AG04450 (cell line): ENCODE results near the gene RAI1. TPM values are rescaled to one million over a fixed set of nuclear protein-coding genes. Genes with fewer than 3 reads are reported as not detected.
A peak's percentile ranks its signal among the peaks of the same experiment; 100 is the strongest.

Experiments
- CTCF ChIA-PET: fragments of 300-600, 350-600 bp; formaldehyde crosslinking; extraction: SDS; loops from one replicate; lab custom pipeline; 2022; ENCODE audit warnings: antibody characterized with exemption, inconsistent platforms; lab: Charles Lee
- POLR2A ChIA-PET: fragments of 350-600 bp; formaldehyde crosslinking; extraction: SDS; loops from one replicate; lab custom pipeline; 2021; ENCODE audit warnings: antibody characterized with exemption, inconsistent platforms; lab: Yijun Ruan, JAX
- DNase-seq: peaks from one replicate; pipeline ENCODE4 v3.0.0-alpha.2; 2011; ENCODE audit warnings: low read depth, low spot score
- H3K27ac ChIP-seq: one replicate; pipeline ENCODE4 v1.5.1; 2012; ENCODE audit warnings: low read depth, low read length, control low read depth
- H3K27me3 ChIP-seq: one replicate; pipeline ENCODE4 v1.6.0; 2012; ENCODE audit warnings: low read length; ENCODE audit not compliant: control insufficient read depth, insufficient read depth
- H3K4me3 ChIP-seq: 2 replicates; pipeline ENCODE4 v1.5.1; 2011; ENCODE audit warnings: mild to moderate bottlenecking, low read depth, low read length, control low read depth
- H3K9me3 ChIP-seq: 2 replicates; pipeline ENCODE4 v1.5.1; 2012; ENCODE audit warnings: low read length; ENCODE audit not compliant: control insufficient read depth, insufficient read depth
- polyA plus RNA-seq: library from polyadenylated mRNA; depleted of rRNA; stranded (reverse); fragments of >200 nt; gene quantifications from 2 replicates; pipeline ENCODE4 v1.2.3, GENCODE V29; 2011
- TF ChIP-seq, protein P1 (sequence below): IDR thresholded peaks from 2 replicates; pipeline ENCODE4 v1.5.1; 2011; ENCODE audit warnings: low read depth, low read length, control low read depth, inconsistent platforms

The RAI1 gene
- polyA plus RNA-seq, 1 experiment = 2.1 TPM

DNA sequence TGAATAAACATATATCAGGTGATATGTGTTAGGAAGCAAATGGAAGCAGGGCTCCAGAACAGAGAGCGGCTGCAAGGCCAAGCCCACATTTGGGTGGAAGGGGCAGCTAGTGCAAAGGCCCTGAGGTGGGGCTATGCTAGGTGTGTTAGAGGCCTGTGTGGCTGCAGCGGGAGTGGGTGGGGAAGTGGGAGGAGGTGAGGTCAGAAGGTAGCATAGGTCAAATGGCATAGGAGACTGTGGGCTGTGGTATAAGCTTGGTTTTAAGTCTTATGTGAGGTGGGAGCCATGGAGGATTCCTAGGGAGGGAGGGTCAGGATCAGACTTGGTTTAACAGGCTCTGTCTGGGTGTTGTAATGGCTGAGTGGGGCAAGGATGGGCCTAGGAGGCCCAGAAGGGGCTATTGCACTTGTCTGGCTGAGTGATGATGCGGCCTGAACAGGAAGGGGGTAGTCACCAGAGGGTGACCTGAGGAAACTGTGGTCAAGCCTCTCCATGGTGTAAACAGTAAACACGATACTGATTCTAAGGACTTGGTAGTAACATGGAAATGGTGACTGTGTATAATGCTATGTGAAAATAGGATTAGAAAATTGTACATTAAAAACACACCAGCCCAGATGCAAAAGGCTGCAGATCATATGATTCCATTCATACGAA is 31.1 kb downstream of the RAI1 start:
- ChIA-PET POLR2A (no interaction called here), CTCF (no interaction called here)
- Histone ChIP-seq H3K9me3 (no peaks in the 10 kb centered on the region), H3K4me3 (no peak overlapping the region; the same call in 1 of the 2 replicates), H3K27ac (peak overlapping the region; percentile 94), H3K27me3 (no peaks in the 10 kb centered on the region)
- TF ChIP-seq, protein P1, sequence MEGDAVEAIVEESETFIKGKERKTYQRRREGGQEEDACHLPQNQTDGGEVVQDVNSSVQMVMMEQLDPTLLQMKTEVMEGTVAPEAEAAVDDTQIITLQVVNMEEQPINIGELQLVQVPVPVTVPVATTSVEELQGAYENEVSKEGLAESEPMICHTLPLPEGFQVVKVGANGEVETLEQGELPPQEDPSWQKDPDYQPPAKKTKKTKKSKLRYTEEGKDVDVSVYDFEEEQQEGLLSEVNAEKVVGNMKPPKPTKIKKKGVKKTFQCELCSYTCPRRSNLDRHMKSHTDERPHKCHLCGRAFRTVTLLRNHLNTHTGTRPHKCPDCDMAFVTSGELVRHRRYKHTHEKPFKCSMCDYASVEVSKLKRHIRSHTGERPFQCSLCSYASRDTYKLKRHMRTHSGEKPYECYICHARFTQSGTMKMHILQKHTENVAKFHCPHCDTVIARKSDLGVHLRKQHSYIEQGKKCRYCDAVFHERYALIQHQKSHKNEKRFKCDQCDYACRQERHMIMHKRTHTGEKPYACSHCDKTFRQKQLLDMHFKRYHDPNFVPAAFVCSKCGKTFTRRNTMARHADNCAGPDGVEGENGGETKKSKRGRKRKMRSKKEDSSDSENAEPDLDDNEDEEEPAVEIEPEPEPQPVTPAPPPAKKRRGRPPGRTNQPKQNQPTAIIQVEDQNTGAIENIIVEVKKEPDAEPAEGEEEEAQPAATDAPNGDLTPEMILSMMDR = no peak
- peak; percentile 80 for DNase-seq

DNA sequence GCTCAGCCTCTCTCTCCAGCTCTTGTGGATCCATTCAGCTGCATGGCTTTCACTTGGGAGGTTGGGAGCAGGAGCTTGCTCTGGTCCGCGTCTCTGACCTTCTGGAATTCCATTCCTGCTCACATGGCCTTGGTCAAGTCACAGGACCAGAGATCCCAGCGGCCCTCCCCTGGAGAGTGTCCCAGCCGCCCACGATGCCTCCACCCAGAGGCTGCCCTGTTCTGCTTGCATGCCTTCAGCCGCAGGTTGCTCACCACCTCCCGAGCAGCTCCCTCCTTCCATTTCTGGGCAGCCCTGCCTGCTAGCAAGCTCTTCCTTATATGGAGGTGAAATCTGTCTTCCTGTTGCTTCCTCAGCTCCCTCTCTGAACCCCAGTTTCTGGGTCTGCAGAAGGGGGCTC is 32.6 kb downstream of the RAI1 start:
- no peak overlapping the region for H3K4me3 ChIP-seq
- no peak for DNase-seq
- CTCF ChIA-PET = interaction anchor here (1.0 kb wide), 1 partner anchor 33 kb away, joined by 4 read pairs; no protein-coding TSS in a partner anchor
- no peaks in the 10 kb centered on the region for H3K9me3 ChIP-seq
- no peaks in the 10 kb centered on the region for H3K27me3 ChIP-seq
- POLR2A ChIA-PET = interaction anchor here (0.7 kb wide), 1 partner anchor 9 kb away, joined by 4 read pairs; no protein-coding TSS in a partner anchor
- TF ChIP-seq, protein P1 = no peak
- peak overlapping the region; percentile 21 for H3K27ac ChIP-seq

DNA sequence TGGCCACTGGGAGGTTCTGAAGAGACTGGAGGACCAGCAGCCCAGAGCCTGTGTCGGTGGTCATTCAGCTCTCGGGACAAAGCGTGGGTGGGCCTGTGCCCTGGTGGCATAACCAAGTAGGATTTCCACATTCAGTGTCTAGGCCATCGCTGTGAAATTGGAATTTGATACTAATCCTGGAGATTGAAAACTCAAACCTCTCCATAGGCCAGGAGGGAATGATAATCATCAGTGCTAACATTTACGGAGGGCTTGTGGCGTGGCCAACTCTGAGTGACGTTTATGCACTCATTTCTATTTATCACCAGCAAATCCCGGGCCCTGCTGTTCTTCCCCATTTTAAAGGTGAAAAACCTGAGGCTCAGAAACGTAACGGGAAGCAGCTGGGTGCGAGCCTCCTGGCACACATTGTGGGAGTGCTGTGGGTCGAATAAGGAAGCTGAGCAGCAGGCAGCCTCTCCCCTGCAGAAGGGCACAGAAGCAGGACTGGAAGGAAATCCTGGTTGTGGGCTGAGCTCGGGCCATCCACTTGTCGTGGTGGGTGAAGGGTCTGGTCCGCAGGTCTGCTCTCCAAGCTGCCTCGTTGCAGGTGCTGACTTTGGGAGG is 33.1 kb downstream of the RAI1 start:
- no peaks in the 10 kb centered on the region for H3K9me3 ChIP-seq
- DNase-seq = no peak
- no peaks in the 10 kb centered on the region for H3K27me3 ChIP-seq
- ChIA-PET POLR2A (no interaction called here), CTCF (interaction anchor here (1.0 kb wide), 1 partner anchor 33 kb away, joined by 4 read pairs; no protein-coding TSS in a partner anchor)
- peak overlapping the region; percentile 21 for H3K27ac ChIP-seq
- TF ChIP-seq, protein P1 = no peak
- H3K4me3 ChIP-seq = no peak overlapping the region

DNA sequence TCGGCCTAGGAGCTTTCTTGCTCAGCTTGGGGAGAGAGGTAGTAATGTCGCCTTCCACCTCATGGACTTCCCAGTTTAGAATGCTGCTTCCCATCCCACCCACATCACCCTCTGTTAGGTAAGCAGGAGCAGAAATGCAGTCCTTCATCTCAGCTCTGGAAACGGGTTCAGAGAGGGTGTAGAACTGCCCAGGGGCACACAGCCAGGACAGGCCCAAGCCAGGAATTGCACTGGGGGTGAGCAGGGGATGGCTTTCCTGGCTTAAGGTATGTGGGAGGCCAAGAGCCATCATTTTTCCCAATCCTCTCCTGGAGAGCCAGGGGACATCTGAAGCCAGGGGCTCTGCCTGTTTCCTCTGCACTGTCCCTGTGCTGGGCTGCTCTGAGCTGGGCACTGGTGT is 33.6 kb downstream of the RAI1 start:
- POLR2A ChIA-PET = no interaction called here
- no peak overlapping the region for H3K27ac ChIP-seq
- CTCF ChIA-PET = no interaction called here

More for the DNA sequence above, 33.6 kb downstream of the RAI1 start:
- DNase-seq = no peak
- Histone ChIP-seq H3K27me3 (no peaks in the 10 kb centered on the region), H3K9me3 (no peaks in the 10 kb centered on the region), H3K4me3 (no peak overlapping the region)
- TF ChIP-seq, protein P1 = no peak
